GM19328 (cell line): ENCODE data around the gene DDI2.

Experiments
- ATAC-seq: cut with Tn5 transposase; IDR thresholded peaks from one replicate; pipeline ENCODE4 v1.9.1; 2021; ENCODE audit warnings: mild to moderate bottlenecking, moderate library complexity; ENCODE audit not compliant: unreplicated experiment

Gene DDI2

GRCh38 chr1:15700508-15700907 lies 83.2 kb downstream of the DDI2 start:
- ATAC-seq, result no peak

- no peak for ATAC-seq
Measured at GRCh38 chr1:15701784-15702183, 84.5 kb downstream of the DDI2 start.

GRCh38 chr1:15702722-15703550 lies 85.7 kb downstream of the DDI2 start:
- ATAC-seq, result no peak

GRCh38 chr1:15703562-15703961 lies 86.3 kb downstream of the DDI2 start:
- ATAC-seq, result no peak

GRCh38 chr1:15704526-15705183 lies 87.4 kb downstream of the DDI2 start:
- no peak for ATAC-seq

- no peak for ATAC-seq
Measured at GRCh38 chr1:15705184-15705566, 87.9 kb downstream of the DDI2 start.

GRCh38 chr1:15706751-15707150 lies 89.5 kb downstream of the DDI2 start:
- ATAC-seq, result no peak

- ATAC-seq, result no peak
Measured at GRCh38 chr1:15707239-15707925, 90.1 kb downstream of the DDI2 start.

GRCh38 chr1:15708486-15709137 lies 91.4 kb downstream of the DDI2 start:
- no peak for ATAC-seq

- ATAC-seq, result no peak
Measured at GRCh38 chr1:15709226-15709625, 92.0 kb downstream of the DDI2 start.

GRCh38 chr1:15712168-15712567 lies 94.9 kb downstream of the DDI2 start:
- ATAC-seq, result no peak

- ATAC-seq, result no peak
Measured at GRCh38 chr1:15714406-15715136, 97.3 kb downstream of the DDI2 start.

- ATAC-seq, result no peak
Measured at GRCh38 chr1:15717418-15718125, 100.3 kb downstream of the DDI2 start.

GRCh38 chr1:15718199-15718601 lies 100.9 kb downstream of the DDI2 start:
- no peak for ATAC-seq
